Nasal cavity respiratory epithelium epithelial cell of viscerocranial mucosa (primary cell): ENCODE results near the gene ADAMTS14. TPM values are rescaled to one million over a fixed set of nuclear protein-coding genes. Genes with fewer than 3 reads are reported as not detected.

Experiments used
- total RNA-seq: library from RNA; depleted of rRNA; stranded (reverse); fragments of >200 nt; gene quantifications from 2 replicates; pipeline ENCODE4 v1.2.3, GENCODE V29; 2014

ADAMTS14 gene, protein sequence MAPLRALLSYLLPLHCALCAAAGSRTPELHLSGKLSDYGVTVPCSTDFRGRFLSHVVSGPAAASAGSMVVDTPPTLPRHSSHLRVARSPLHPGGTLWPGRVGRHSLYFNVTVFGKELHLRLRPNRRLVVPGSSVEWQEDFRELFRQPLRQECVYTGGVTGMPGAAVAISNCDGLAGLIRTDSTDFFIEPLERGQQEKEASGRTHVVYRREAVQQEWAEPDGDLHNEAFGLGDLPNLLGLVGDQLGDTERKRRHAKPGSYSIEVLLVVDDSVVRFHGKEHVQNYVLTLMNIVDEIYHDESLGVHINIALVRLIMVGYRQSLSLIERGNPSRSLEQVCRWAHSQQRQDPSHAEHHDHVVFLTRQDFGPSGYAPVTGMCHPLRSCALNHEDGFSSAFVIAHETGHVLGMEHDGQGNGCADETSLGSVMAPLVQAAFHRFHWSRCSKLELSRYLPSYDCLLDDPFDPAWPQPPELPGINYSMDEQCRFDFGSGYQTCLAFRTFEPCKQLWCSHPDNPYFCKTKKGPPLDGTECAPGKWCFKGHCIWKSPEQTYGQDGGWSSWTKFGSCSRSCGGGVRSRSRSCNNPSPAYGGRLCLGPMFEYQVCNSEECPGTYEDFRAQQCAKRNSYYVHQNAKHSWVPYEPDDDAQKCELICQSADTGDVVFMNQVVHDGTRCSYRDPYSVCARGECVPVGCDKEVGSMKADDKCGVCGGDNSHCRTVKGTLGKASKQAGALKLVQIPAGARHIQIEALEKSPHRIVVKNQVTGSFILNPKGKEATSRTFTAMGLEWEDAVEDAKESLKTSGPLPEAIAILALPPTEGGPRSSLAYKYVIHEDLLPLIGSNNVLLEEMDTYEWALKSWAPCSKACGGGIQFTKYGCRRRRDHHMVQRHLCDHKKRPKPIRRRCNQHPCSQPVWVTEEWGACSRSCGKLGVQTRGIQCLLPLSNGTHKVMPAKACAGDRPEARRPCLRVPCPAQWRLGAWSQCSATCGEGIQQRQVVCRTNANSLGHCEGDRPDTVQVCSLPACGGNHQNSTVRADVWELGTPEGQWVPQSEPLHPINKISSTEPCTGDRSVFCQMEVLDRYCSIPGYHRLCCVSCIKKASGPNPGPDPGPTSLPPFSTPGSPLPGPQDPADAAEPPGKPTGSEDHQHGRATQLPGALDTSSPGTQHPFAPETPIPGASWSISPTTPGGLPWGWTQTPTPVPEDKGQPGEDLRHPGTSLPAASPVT
- total RNA-seq, result 0.14 and 0.68 TPM in 2 replicates

DNA sequence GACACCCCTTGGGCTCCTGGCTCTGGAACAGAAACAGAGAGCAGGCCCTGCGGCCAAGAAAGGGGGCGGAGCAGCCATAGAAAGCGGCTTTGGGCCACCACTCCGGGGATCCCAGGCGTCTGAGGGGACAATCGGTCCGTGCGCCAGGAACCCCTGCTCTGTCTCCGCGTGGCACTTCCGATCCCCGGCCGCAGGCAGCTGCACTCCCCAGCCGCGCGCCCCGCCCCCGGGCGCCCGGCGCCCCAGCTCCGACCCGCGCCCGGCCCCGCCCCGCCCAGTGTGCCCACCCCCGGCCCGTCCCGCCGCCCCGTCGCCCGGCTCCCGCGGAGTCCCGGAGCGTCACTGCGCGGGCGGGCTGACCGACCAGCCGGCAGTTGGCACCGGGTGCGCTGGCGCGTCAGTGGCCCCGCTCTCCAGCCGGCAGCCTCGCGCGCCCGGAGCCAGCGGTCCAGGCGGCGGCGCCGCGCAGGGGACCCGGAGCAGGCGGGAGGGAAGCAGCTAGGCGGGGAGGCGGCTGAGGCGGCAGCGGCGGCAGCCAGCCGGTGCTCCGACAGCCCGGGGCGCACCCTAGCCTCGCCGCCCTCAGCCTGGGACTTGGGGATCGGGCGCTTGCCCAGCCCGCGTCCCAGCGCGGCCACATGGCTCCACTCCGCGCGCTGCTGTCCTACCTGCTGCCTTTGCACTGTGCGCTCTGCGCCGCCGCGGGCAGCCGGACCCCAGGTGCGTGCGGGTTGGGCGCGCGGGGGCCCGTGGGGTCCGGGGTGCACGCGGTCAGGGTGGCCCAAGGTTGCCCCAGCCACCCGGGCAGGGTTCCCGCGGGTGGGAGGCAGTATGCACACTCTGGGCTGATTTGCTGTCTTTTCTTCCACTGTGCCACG is at the start of gene ADAMTS14:
Gene ADAMTS14 (plus strand): TSS at position 342 of the 878 bp plus-strand sequence. CDS start 297 bp downstream, at position 639.

DNA sequence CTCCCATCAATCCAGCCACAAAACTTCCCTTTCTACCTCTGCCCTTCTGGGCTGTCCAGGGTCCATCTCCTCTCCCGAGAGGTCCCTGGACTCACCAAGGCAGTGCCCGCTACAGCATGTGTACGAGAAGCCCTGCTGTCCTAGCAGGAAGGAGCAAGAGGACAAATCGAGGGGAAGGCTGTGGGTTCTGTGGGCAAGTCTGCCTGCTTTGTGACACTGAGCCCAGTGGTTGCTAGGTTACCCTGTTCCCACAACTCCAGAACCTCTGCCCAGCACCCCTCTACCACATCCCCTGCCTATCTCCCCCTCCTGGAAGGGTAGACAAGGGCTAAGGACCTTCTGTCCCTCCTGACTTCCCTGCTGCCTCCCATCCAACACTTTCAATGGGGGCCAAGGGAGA is 112.9 kb downstream of the ADAMTS14 start, which contains the start of gene TBATA:
Gene TBATA (minus strand): TSS at position 188 of the 400 bp plus-strand sequence. CDS start 1,998 bp downstream, outside the sequence.

Other genes starting within 250 kb of the ADAMTS14 start
- gene NODAL, start 230.8 kb upstream of the ADAMTS14 start, total RNA-seq, result 0.07 TPM in 1 of 2 replicates, not detected in the other
- 0.28 and 0.34 TPM in 2 replicates for gene PALD1, start 193.7 kb upstream of the ADAMTS14 start, total RNA-seq
- gene PRF1, start 69.8 kb upstream of the ADAMTS14 start, total RNA-seq, result not detected in 2 replicates
- gene TBATA, start 112.9 kb downstream of the ADAMTS14 start, total RNA-seq, result not detected in 2 replicates
- 129 and 145 TPM in 2 replicates for gene SGPL1, start 143.4 kb downstream of the ADAMTS14 start, total RNA-seq
- 24.3 and 51.0 TPM in 2 replicates for gene PCBD1, start 216.1 kb downstream of the ADAMTS14 start, total RNA-seq